MG63 (cell line): ENCODE results near the gene TRNAU1AP. TPM values are rescaled to one million over a fixed set of nuclear protein-coding genes. Genes with fewer than 3 reads are reported as not detected.
"Not testable (repeated sequence)": the region's sequence is repeated elsewhere in the genome, so short reads cannot be mapped to it uniquely, and the experiment has no call there.

Source experiments
- DNase-seq: peaks from one replicate; pipeline ENCODE4 v3.0.0-alpha.2; 2020
- H3K27me3 ChIP-seq: fragments of 250-450 bp; sonication (Bioruptor Pico); 2 replicates; pipeline ENCODE4 v1.5.1; 2020; ENCODE audit warnings: mild to moderate bottlenecking, moderate library complexity
- H3K36me3 ChIP-seq: fragments of 250-450 bp; sonication (Bioruptor Pico); 2 replicates; pipeline ENCODE4 v1.5.1; 2020; ENCODE audit warnings: mild to moderate bottlenecking, moderate library complexity
- H3K4me3 ChIP-seq: fragments of 250-450 bp; sonication (Bioruptor Pico); 2 replicates; pipeline ENCODE4 v1.5.1; 2020; ENCODE audit warnings: mild to moderate bottlenecking, moderate library complexity
- H3K9me3 ChIP-seq: fragments of 250-450 bp; sonication (Bioruptor Pico); 2 replicates; pipeline ENCODE4 v1.5.1; 2020; ENCODE audit warnings: mild to moderate bottlenecking, moderate library complexity
- total RNA-seq: library from RNA; depleted of rRNA; stranded (reverse); fragments of >200 nt; shearing (Covaris generic); gene quantifications from 2 replicates; pipeline ENCODE4 v1.2.3, GENCODE V29; 2014; ENCODE audit warnings: low replicate concordance

TRNAU1AP gene
- total RNA-seq, 1 experiment from 2014 or later: 9.7 TPM

DNA sequence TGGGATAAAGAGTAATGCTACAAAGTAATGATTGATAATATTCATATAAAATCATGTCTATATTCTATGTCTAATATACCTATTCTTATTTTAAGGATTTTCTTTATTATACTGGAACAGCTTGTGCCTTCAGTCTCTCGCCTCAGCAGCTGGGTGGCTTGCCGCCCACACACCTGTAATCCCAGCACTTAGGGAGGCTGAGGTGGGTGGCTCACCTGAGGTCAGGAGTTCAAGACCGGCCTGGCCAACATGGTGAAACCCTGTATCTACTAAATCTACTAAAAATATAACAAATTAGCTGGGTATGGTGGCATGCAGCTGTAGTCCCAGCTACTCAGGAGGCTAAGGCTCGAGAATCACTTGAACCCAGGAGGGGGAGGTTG lies 7.6 kb upstream of the TRNAU1AP start:
- DNase-seq: no peak
- H3K9me3 ChIP-seq: no peaks in the 10 kb centered on the region; the same call in 1 of the 2 replicates
- no peaks in the 10 kb centered on the region; the same call in 1 of the 2 replicates for H3K36me3 ChIP-seq
- no peak overlapping the region for H3K4me3 ChIP-seq
- H3K27me3 ChIP-seq: no peaks in the 10 kb centered on the region

DNA sequence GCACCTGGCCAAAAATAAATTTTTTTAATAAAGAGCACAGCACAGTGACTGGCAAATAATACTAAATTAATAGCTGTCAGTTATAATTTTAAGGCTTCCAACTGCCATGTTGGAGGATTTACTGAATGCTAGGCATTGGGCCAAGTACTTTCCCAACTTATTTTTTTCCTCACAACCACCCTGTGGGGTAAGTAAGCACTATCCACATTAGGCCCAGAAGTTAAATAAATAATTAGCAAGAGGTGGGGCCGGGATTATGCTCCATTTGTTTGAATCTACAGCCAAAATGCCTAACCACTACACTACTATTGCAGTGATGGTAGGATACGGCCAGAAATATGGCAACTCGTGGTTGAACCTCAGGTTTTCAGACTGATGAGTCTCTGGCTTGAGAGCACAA lies 4.6 kb upstream of the TRNAU1AP start:
- Histone ChIP-seq H3K27me3 (no peaks in the 10 kb centered on the region), H3K4me3 (no peak overlapping the region), H3K9me3 (no peaks in the 10 kb centered on the region), H3K36me3 (no peaks in the 10 kb centered on the region)
- no peak for DNase-seq

DNA sequence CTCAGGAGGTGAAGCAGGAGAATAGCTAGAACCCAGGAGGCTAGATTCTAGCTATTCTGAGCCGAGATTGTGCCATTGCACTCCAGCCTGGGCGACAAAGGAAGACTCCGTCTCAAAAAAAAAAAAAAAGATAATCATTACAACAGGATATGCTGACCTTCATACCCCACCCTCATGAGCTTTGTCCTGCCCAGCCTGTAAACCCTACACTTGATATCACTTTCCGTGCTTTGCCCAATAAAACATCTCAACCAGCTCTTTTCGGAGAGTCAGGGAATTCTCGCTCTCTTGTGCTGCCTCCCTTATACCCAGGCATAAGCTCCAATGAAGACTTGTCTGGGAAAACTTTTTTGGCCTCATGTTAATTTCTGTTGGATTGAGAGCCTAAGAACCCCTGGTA lies 1.5 kb upstream of the TRNAU1AP start:
- Histone ChIP-seq H3K9me3 (no peaks in the 10 kb centered on the region), H3K27me3 (no peaks in the 10 kb centered on the region), H3K4me3 (no peak overlapping the region), H3K36me3 (peaks cover 15% of the 10 kb centered on the region)
- no peak for DNase-seq

DNA sequence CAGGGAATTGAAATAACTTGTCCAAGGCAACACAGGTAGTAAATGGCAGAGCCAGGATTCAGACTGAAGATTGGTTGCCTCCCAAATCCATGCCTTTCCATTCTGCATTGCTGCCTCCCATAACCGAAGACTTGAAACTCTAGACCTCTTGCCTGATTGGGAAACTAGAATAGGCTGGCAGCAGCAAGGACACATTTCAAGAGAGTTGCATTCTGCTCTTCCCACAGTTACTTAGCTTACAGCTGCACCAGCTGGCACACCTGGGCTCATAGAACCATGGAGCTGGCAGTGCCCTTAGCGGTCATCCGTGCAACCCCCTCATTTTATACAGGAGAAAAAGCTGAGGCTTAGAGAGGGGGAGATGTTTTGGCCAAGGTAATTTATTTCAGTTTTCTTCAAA lies 8.0 kb downstream of the TRNAU1AP start:
- H3K27me3 ChIP-seq: no peaks in the 10 kb centered on the region
- no peak for DNase-seq
- no peak overlapping the region for H3K4me3 ChIP-seq
- no peaks in the 10 kb centered on the region for H3K9me3 ChIP-seq
- peaks cover 57% of the 10 kb centered on the region for H3K36me3 ChIP-seq

DNA sequence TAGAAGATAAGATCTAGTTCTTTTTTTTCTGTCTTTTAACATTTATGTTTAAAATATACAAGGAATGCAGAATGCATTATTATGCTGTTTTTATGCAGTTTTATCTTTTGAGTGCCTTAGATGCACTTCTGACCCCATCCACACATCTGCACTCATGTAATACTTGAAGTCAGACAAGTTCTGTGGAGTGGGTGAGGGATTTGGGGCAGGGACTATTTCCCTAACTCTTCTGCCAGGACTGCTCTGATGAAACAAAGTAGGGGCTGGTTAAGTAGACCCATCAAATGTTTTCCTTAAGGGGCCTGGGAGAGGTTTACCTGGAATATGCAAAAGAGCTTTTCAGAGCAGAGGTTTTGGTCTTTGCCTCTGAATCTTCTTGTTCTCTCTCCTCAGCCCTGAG lies 11.4 kb downstream of the TRNAU1AP start:
- Histone ChIP-seq H3K4me3 (no peak overlapping the region), H3K36me3 (peaks cover 50% of the 10 kb centered on the region), H3K9me3 (no peaks in the 10 kb centered on the region), H3K27me3 (no peaks in the 10 kb centered on the region)
- no peak for DNase-seq

DNA sequence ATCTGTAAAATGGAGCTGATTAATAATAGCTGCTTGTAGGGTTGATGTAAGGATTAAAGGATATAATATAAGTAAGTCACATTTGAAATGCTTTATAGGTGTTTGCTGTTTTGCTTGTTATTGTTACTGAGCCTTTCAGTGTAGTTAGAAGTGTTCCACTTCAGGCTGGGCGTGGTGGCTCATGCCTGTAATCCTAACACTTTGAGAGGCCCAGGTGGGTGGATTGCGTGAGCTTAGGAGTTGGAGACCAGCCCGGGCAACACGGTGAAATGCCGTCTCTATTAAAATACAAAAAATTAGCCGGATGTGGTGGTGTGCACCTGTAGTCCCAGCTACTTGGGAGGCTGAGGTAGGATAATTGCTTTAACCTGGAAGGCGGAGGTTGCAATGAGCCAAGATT lies 12.2 kb downstream of the TRNAU1AP start:
- no peak for DNase-seq
- Histone ChIP-seq H3K4me3 (no peak overlapping the region), H3K36me3 (peaks cover 44% of the 10 kb centered on the region), H3K27me3 (no peaks in the 10 kb centered on the region), H3K9me3 (no peaks in the 10 kb centered on the region)

DNA sequence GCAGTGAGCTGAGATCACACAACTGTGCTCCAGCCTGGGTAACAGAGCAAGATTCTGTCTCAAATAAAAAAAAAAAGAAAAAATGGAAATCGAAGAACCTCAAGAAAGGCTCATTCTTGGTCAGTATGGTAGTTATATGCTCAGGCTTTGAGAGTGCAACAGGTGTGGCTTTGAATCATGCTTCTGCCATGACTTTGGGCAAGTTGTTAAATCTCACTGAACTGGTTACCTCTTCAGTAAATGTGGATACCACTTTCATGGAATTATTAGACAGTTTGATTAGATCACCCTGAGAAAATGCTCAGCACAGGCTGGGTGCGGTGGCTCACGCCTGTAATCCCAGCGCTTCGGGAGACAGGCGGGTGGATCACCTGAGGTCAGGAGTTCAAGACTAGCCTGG lies 12.8 kb downstream of the TRNAU1AP start:
- H3K36me3 ChIP-seq: peaks cover 41% of the 10 kb centered on the region
- no peaks in the 10 kb centered on the region for H3K27me3 ChIP-seq
- no peak overlapping the region for H3K4me3 ChIP-seq
- H3K9me3 ChIP-seq: no peaks in the 10 kb centered on the region
- no peak for DNase-seq

DNA sequence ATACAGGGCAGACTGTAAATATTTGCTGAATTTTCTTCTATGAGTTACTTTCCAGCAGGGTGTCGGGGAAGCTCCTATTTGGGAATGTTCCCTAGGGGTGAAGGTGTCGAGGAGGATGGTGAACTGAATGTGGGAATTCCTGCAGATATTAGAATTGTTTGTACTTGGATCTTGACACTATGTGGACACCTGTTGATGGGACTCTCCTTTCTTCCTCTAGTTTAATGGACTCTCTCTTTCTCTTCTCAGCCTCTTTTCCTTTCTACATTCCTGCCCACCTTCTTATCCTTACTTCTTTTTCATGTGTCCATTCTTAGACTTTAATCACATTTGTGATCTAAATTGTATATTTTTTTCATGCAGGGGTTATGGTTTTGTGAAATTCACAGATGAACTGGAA lies 14.0 kb downstream of the TRNAU1AP start:
- H3K27me3 ChIP-seq: no peaks in the 10 kb centered on the region
- peaks cover 44% of the 10 kb centered on the region for H3K36me3 ChIP-seq

DNA sequence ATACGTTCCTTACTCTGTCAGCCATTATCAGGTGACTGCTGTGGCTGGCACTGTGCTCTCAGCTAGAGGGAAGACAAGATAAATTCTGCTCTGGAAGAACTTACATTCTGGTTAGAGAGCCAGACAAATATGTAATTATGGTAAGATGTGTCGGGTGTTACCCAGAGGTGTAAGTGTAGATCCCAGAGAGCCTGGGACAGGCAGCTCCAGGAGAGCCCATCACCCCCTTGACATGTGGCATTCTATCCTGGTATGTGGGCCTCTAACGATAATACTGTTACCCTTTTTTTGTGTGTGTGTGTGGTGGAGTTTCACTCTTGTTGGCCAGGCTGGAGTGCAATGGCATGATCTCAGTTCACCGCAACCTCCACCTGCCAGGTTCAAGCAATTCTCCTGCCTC lies 19.0 kb downstream of the TRNAU1AP start:
- no peaks in the 10 kb centered on the region for H3K9me3 ChIP-seq
- H3K36me3 ChIP-seq: peaks cover 38% of the 10 kb centered on the region
- H3K4me3 ChIP-seq: no peak overlapping the region
- no peak for DNase-seq
- H3K27me3 ChIP-seq: no peaks in the 10 kb centered on the region

More for the DNA sequence above, 14.0 kb downstream of the TRNAU1AP start:
- Histone ChIP-seq H3K9me3 (no peaks in the 10 kb centered on the region), H3K4me3 (no peak overlapping the region)
- no peak for DNase-seq

DNA sequence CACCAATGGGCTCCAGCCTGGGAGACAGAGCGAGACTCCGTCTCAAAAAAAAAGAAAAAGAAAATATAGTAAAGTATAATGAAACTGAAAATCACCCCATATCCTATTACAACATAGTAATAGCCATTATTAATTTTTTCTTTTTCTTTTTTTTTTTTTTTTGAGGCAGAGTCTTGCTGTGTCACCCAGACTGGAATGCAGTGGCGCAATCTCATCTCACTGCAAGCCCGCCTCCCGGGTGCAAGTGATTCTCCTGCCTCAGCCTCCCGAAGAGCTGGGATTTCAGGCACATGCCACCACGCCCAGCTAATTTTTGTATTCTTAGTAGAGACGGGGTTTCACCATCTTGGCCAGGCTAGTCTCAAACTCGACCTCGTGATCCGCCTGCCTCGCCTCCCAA lies 20.0 kb downstream of the TRNAU1AP start:
- peaks cover 42% of the 10 kb centered on the region for H3K36me3 ChIP-seq
- H3K27me3 ChIP-seq, DNase-seq: not testable (repeated sequence)

DNA sequence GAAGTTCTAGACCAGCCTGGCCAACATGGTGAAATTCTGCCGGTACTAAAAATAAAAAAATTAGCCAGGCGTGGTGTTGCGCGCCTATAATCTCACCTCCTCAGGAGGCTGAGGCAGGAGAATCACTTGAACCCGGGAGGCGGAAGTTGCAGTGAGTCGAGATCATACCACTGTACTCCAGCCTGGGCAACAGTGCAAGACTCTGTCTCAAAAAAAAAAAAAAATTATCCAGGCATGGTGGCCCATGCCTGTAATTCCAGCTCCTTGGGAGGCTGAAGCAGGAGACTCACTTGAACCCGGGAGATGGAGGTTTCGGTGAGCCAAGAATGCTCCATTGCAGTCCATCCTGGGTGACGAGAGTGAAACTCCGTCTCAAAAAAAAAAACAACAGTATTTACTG lies 20.7 kb downstream of the TRNAU1AP start:
- Histone ChIP-seq H3K36me3 (peaks cover 49% of the 10 kb centered on the region), H3K4me3 (no peak overlapping the region), H3K9me3 (no peaks in the 10 kb centered on the region), H3K27me3 (no peaks in the 10 kb centered on the region)
- DNase-seq: no peak

More for the DNA sequence above, 20.0 kb downstream of the TRNAU1AP start:
- not testable (repeated sequence) for H3K4me3 ChIP-seq, H3K9me3 ChIP-seq

DNA sequence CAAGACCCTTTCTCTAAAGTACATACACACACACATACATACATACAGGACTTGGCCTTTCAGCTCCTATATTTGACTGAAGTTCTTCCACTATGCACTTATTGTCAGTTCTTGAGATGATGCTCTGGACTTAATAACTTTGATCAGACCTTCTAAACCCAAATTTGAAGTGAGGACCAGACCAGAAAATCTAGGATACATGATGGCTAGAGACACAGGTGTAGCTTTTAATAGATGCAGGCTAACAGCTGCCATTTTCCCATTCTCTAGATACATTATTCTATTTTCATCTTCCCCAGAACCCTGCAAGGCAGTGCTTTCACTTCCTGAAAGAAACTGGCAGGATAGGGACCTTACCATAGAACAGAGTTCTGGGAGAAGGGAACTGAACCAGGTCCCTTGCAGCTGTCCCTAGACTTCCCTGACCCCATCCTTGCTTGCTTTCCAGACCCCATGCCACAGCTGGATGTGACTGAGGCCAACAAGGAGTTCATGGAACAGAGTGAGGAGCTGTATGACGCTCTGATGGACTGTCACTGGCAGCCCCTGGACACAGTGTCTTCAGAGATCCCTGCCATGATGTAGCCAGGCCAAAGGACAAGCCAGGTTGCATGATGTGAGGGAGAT lies 24.3 kb downstream of the TRNAU1AP start:
- Histone ChIP-seq H3K27me3 (no peaks in the 10 kb centered on the region), H3K9me3 (no peaks in the 10 kb centered on the region), H3K4me3 (no peak overlapping the region), H3K36me3 (peaks cover 59% of the 10 kb centered on the region)
- peak; percentile 42 for DNase-seq

DNA sequence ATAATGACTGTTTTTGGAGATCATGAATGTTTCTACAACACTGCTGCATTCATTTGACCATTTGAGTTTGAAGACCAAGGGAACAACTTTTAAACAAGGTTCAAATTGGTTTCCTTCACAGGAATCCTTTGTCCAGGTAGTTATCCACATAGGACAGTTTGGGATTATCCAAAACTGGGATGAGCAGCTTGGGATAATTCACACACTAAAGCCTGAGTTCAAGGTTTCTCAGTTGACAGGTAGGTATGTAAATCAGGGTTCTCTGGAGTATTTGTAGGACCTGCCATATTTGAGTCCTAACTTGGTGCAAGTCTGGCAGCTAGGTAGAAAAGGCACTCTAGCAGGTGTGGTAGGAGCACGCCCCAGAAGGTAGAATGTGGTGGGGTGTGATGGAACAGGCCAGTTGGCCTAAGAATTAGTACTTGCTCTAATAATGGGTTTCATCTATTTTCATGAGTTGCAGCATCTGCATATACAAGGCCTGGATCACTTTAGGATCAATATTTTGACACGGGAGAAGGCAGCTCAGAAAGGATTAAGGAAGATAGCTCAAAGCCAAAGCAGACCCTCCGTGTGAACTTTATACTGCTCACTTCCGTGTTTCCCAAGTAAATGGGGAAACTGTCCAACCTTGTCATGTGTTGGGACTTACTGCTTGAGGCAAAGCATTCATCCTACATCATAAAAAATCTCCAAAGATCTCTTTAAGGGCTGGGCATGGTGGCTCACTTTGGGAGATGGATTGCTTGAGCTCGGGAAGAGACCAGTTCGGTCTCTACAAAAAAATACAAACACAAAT lies 25.1 kb downstream of the TRNAU1AP start:
- H3K4me3 ChIP-seq: no peak overlapping the region
- DNase-seq: no peak

DNA sequence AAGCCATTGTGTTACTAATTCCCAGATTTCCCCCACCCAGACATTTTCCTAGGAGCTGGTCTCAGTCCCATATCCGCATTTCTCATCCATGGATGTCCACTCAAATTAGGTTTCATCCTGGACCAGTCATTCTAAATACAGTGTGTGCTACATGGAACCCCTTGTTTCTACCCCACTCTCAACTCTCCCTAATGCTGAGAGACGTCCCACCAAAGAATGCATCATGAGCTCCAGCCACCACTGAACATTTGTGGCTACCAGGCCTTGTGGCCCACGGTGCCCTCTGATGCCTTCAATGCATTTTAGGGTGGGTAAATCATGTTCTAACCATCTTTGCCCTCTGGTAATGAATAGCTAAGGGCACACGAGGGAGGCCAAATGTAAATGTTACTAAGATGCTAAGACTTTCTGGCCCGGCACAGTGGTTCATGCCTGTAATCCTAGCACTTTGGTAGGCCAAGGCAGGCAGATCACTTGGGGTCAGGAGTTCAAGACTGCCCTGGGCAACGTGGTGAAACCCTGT lies 25.9 kb downstream of the TRNAU1AP start:
- no peaks in the 10 kb centered on the region for H3K9me3 ChIP-seq
- H3K27me3 ChIP-seq: no peaks in the 10 kb centered on the region
- no peak for DNase-seq
- H3K36me3 ChIP-seq: peaks cover 51% of the 10 kb centered on the region
- peak overlapping the region; percentile 95 for H3K4me3 ChIP-seq

More for the DNA sequence above, 25.1 kb downstream of the TRNAU1AP start:
- Histone ChIP-seq H3K9me3 (no peaks in the 10 kb centered on the region), H3K27me3 (no peaks in the 10 kb centered on the region), H3K36me3 (peaks cover 54% of the 10 kb centered on the region)

DNA sequence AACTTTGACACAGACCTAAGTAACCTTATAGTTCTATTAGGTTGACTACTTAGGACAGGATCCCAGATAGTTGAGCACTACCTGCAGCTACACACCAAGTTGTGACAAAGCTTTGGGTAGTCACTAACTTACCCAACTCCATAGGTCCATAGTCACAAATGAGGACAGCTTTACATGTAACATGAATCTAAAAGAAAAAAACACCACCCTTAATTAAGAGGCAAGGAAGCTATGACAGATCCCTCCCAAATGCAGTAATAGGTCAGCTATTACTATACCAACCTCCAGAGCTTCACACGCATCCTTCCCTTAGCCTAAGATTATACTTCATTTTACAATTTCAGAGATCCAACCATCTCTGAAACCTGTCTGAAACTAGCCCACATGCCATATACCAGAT lies 26.5 kb downstream of the TRNAU1AP start:
- H3K27me3 ChIP-seq: no peaks in the 10 kb centered on the region
- peak overlapping the region; percentile 95 for H3K4me3 ChIP-seq
- no peaks in the 10 kb centered on the region for H3K9me3 ChIP-seq
- H3K36me3 ChIP-seq: peaks cover 48% of the 10 kb centered on the region
- DNase-seq: no peak

DNA sequence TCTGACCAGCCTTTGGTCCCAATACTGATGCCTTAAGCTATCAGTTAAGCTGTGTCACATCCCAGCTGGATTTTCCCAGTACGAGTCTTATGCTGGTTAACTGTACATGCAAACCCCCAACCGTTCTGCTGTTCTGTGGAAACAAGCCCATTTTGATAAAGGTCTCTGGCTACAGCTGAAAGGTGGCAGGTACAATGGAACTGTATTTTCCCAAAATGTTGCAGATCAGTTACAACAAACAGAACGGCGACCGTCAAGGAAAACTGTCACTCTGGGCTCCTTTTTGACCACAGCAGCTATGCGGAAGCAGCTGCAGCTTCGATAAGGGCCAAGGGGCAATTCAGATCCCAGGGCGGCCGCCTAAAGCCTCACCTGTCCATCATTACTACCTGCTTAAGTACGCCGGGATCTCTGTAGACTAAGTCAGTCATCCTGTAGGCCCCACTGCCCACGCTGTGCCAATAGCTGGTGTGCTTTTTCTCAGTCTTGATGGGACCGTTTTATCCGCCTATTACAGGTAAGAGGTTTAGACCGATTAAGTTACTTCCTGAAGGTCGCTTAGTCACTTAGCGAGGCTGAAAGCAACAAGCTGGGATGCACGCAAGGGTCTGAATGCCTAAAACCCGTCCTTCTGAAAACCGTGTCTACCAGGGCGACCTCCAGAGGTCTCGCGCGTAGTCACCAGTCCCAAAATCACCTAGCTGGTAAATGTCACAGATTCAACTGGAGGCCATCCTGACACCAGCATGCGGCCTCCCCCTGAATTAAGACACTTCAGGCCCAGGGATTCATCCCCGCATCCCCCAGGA lies 28.0 kb downstream of the TRNAU1AP start:
- peak overlapping the region; percentile 95 for H3K4me3 ChIP-seq
- H3K36me3 ChIP-seq: peaks cover 48% of the 10 kb centered on the region
- DNase-seq: no peak
- H3K9me3 ChIP-seq: no peaks in the 10 kb centered on the region
- H3K27me3 ChIP-seq: no peaks in the 10 kb centered on the region
